B cell (primary cell): Measurements from ENCODE around the gene ADAM12. TPM values are rescaled to one million over a fixed set of nuclear protein-coding genes. Genes with fewer than 3 reads are reported as not detected.

Experiments used
- ATAC-seq: fragments of 200-7000 bp; cut with Tn5 transposase; one replicate; pipeline ENCODE4 v1.10.0; 2021; ENCODE audit warnings: low read depth, mild to moderate bottlenecking, moderate number of reproducible peaks, moderate library complexity
- CTCF ChIA-PET: fragments of 350-600 bp; sonication (Branson Sonifier 250); formaldehyde crosslinking; loops from one replicate; lab custom pipeline; 2021; ENCODE audit warnings: antibody characterized with exemption, inconsistent platforms; lab: Charles Lee
- POLR2A ChIA-PET: fragments of 350-600 bp; sonication (Branson Sonifier 250); formaldehyde crosslinking; loops from one replicate; lab custom pipeline; 2021; ENCODE audit warnings: antibody characterized with exemption; lab: Charles Lee
- DNase-seq: peaks from one replicate; pipeline ENCODE4 v3.0.0; 2013
- H2AFZ ChIP-seq: 2 replicates; pipeline ENCODE4 v1.6.1; 2012; ENCODE audit warnings: mild to moderate bottlenecking, low read depth, low read length; ENCODE audit not compliant: insufficient read depth, poor library complexity, severe bottlenecking
- H3K27ac ChIP-seq, 2 donors: 1 replicate in 1 of 2; 2 replicates in 1 of 2; pipeline ENCODE4 v1.5.1; 2012 to 2013; ENCODE audit warnings: low read length in 2 of 2, mild to moderate bottlenecking in 2 of 2, moderate library complexity in 1 of 2
- H3K27me3 ChIP-seq, 4 experiments: fragments of 200-600 bp in 1 of 4; sonication (generic) in 1 of 4; replicated peaks in 1 of 4; 1 replicate in 2 of 4; 2 replicates in 2 of 4; pipeline versions ENCODE4 v1.6.1 to v1.7.0; 2013 to 2016; ENCODE audit warnings: low read length in 3 of 4, mild to moderate bottlenecking in 2 of 4, mixed read lengths in 1 of 4, moderate library complexity in 1 of 4; ENCODE audit not compliant: insufficient read depth in 4 of 4, control insufficient read depth in 3 of 4; ENCODE audit errors: control extremely low read depth in 1 of 4
- H3K36me3 ChIP-seq, 2 experiments: replicated peaks in 1 of 2; 1 replicate in 1 of 2; 2 replicates in 1 of 2; pipeline versions ENCODE4 v1.6.1 to v1.7.1; 2013; ENCODE audit warnings: low read length in 1 of 2; ENCODE audit not compliant: insufficient read depth in 2 of 2, control insufficient read depth in 1 of 2; ENCODE audit errors: control extremely low read depth in 1 of 2, extremely low read depth in 1 of 2
- H3K4me1 ChIP-seq, 2 donors: fragments of 200-600 bp in 1 of 2; sonication (generic) in 1 of 2; 1 replicate in 1 of 2; 2 replicates in 1 of 2; pipeline versions ENCODE4 v1.5.1 to v1.6.1; 2013 to 2017; ENCODE audit warnings: low read length in 2 of 2; ENCODE audit not compliant: control insufficient read depth in 2 of 2, insufficient read depth in 2 of 2
- H3K4me2 ChIP-seq: replicated peaks from 2 replicates; pipeline ENCODE3; 2012; ENCODE audit warnings: mild to moderate bottlenecking, low read depth, low read length; ENCODE audit not compliant: poor library complexity, severe bottlenecking
- H3K4me3 ChIP-seq, 5 experiments: fragments of 200-600 bp in 1 of 5; sonication (generic) in 1 of 5; 1 replicate in 3 of 5; 2 replicates in 2 of 5; pipeline versions ENCODE4 v1.5.1 to v1.7.0; 2011 to 2016; ENCODE audit warnings: low read length in 4 of 5, mild to moderate bottlenecking in 4 of 5, low read depth in 2 of 5, control low read depth in 1 of 5, moderate library complexity in 1 of 5; ENCODE audit not compliant: insufficient read depth in 1 of 5; ENCODE audit errors: control extremely low read depth in 1 of 5, extremely low read depth in 1 of 5
- H3K79me2 ChIP-seq: fragments of 200-600 bp; sonication (generic); one replicate; pipeline ENCODE4 v1.6.0; 2016; ENCODE audit warnings: low read length; ENCODE audit not compliant: control insufficient read depth, insufficient read depth
- H3K9ac ChIP-seq: fragments of 200-600 bp; sonication (generic); 2 replicates; pipeline ENCODE4 v1.6.1; 2017; ENCODE audit warnings: mild to moderate bottlenecking, low read length, moderate library complexity
- H3K9me3 ChIP-seq, 3 donors: one replicate each; pipeline versions ENCODE4 v1.6.1 to v1.7.1; 2013; ENCODE audit warnings: low read length in 2 of 3; ENCODE audit not compliant: control insufficient read depth in 2 of 3, insufficient read depth in 1 of 3; ENCODE audit errors: control extremely low read depth in 1 of 3
- H4K20me1 ChIP-seq: 2 replicates; pipeline ENCODE4 v1.6.0; 2012; ENCODE audit warnings: mild to moderate bottlenecking, low read length; ENCODE audit not compliant: insufficient read depth, control insufficient read depth, poor library complexity, severe bottlenecking
- H3K27ac Mint-ChIP-seq: one replicate; pipeline ENCODE4 v1.8.0; 2021; ENCODE audit warnings: mixed read lengths
- H3K27me3 Mint-ChIP-seq: one replicate; pipeline ENCODE4 v1.8.0; 2021; ENCODE audit warnings: mixed read lengths
- H3K4me1 Mint-ChIP-seq: one replicate; pipeline ENCODE4 v1.8.0; 2021; ENCODE audit warnings: mixed read lengths
- H3K4me3 Mint-ChIP-seq: one replicate; pipeline ENCODE4 v1.8.0; 2021; ENCODE audit warnings: mixed read lengths
- H3K9me3 Mint-ChIP-seq: one replicate; pipeline ENCODE4 v1.8.0; 2022; ENCODE audit warnings: mixed read lengths; ENCODE audit not compliant: insufficient read depth
- EZH2 ChIP-seq: IDR thresholded peaks from 2 replicates; pipeline ENCODE4 v1.6.1; 2012; ENCODE audit warnings: borderline replicate concordance, low read depth, mild to moderate bottlenecking, moderate library complexity, low read length; ENCODE audit not compliant: insufficient read depth, poor library complexity, severe bottlenecking
- WGBS: methylation state at CpG from one replicate; pipeline ENCODE4 v1.1.5; 2013; ENCODE audit warnings: missing lambda C conversion rate; ENCODE audit not compliant: insufficient coverage; 5-methylcytosine and 5-hydroxymethylcytosine counted together
- intact Hi-C: fragments of 100-400 bp; cut with micrococcal nuclease; formaldehyde crosslinking; loops from one replicate; pipeline ENCODE4 v1.10.0; 2022
- polyA plus RNA-seq: library from polyadenylated mRNA; depleted of rRNA; stranded (reverse); fragments of >200 nt; gene quantifications from 2 replicates; pipeline ENCODE4 v1.2.3, GENCODE V29; 2012
- total RNA-seq, 2 donors: library from RNA; stranded (reverse); fragments of 120-200 nt in 1 of 2; gene quantifications; 1 replicate in 1 of 2; 2 replicates in 1 of 2; pipeline versions ENCODE4 v1.2.3 to v1.2.4, GENCODE V29; 2013 to 2022
- TF ChIP-seq, protein P1 (sequence below): fragments of 200-600 bp; IDR thresholded peaks from one replicate; pipeline ENCODE4 v1.8.0; 2022; ENCODE audit warnings: antibody characterized with exemption, mild to moderate bottlenecking

The ADAM12 gene
- total and polyA plus RNA-seq, 2 donors (not counting 1 experiment from before 2014, with no cell fraction given), result 0.01 to 0.22 TPM

DNA sequence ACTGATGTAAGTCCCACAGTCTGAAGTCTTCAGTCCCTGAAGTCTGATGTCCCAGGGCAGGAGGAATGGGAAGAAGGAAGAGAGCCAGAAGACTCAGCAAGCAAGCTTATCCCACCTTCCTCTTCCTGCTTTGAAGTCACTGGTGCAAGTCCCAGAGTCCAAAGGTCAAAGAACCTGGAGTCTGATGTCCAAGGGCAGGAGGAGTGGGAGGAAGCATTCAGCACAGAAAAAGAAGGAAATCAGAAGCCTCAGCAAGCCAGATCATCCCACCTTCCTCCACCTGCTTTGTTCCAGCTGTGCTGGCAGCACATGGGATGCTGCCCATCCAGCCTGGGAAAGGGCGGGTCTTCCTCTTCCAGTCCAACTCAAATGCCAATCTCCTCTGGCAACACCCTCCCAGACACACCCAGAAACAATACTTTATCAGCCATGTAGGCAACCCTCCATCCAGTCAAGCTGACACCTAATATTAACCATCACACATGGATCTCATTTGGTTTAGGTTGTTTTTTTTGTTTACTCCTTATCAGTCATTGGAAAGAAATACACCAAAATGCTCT is 50.9 kb downstream of the ADAM12 start:
- ATAC-seq (no peak), DNase-seq (no peak)
- no peak overlapping the region for H3K4me3 Mint-ChIP-seq
- no peaks in the 10 kb centered on the region for H3K9me3 Mint-ChIP-seq
- Histone ChIP-seq H2AFZ (no peak overlapping the region), H3K4me1 (no peaks in the 10 kb centered on the region), H3K4me3 (no peak overlapping the region), H3K4me2 (no peak overlapping the region), H4K20me1 (no peaks in the 10 kb centered on the region), H3K79me2 (no peaks in the 10 kb centered on the region), H3K36me3 (no peaks in the 10 kb centered on the region), H3K9ac (no peak overlapping the region), H3K27me3 (no peaks in the 10 kb centered on the region), H3K27ac (no peak overlapping the region), H3K9me3 (no peaks in the 10 kb centered on the region)
- ChIA-PET CTCF (no interaction called here), POLR2A (no interaction called here)
- H3K27ac Mint-ChIP-seq, result no peak overlapping the region
- H3K27me3 Mint-ChIP-seq, result no peaks in the 10 kb centered on the region
- TF ChIP-seq EZH2, result no peak
- TF ChIP-seq, protein P1, sequence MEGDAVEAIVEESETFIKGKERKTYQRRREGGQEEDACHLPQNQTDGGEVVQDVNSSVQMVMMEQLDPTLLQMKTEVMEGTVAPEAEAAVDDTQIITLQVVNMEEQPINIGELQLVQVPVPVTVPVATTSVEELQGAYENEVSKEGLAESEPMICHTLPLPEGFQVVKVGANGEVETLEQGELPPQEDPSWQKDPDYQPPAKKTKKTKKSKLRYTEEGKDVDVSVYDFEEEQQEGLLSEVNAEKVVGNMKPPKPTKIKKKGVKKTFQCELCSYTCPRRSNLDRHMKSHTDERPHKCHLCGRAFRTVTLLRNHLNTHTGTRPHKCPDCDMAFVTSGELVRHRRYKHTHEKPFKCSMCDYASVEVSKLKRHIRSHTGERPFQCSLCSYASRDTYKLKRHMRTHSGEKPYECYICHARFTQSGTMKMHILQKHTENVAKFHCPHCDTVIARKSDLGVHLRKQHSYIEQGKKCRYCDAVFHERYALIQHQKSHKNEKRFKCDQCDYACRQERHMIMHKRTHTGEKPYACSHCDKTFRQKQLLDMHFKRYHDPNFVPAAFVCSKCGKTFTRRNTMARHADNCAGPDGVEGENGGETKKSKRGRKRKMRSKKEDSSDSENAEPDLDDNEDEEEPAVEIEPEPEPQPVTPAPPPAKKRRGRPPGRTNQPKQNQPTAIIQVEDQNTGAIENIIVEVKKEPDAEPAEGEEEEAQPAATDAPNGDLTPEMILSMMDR, result no peak
- intact Hi-C loops, result no loop called here
- WGBS, result 60% methylated on average over 1 of the region's 1 CpG
- H3K4me1 Mint-ChIP-seq, result no peaks in the 10 kb centered on the region

DNA sequence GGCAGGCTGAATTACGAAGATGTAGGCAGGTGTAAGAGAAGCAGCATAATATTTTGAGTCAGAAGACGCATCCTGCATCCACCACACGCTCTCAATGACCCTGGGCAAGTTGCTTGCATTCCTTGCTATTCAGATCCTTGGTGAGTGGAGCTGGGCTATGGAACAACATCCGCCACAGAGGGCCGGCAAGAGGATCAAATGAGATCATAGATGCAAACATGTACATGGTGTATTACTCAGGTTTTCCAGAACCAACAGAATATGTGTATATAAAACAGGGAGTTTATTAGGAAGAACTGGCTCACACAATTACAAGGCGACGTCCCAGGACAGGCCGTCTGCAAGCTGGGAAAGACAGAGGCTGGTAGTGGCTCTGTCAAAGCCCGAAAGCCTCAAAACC is 51.5 kb downstream of the ADAM12 start:
- WGBS, result 94% methylated on average over 6 of the region's 9 CpGs
- intact Hi-C loops, result no loop called here
- H3K4me2 ChIP-seq, result no peak overlapping the region

More for the DNA sequence above, 51.5 kb downstream of the ADAM12 start:
- no peak overlapping the region for H3K27ac ChIP-seq
- no peaks in the 10 kb centered on the region for H3K79me2 ChIP-seq
- H3K4me3 Mint-ChIP-seq, result no peak overlapping the region
- H3K4me1 ChIP-seq, result no peaks in the 10 kb centered on the region
- no peaks in the 10 kb centered on the region for H3K27me3 ChIP-seq
- no peak overlapping the region for H2AFZ ChIP-seq
- H4K20me1 ChIP-seq, result no peaks in the 10 kb centered on the region
- H3K36me3 ChIP-seq, result no peaks in the 10 kb centered on the region
- ChIA-PET POLR2A (no interaction called here), CTCF (no interaction called here)
- H3K27me3 Mint-ChIP-seq, result no peaks in the 10 kb centered on the region
- ATAC-seq (no peak), DNase-seq (no peak)
- no peak overlapping the region for H3K9ac ChIP-seq
- no peak overlapping the region for H3K27ac Mint-ChIP-seq
- TF ChIP-seq, protein P1, result no peak
- no peak for TF ChIP-seq EZH2
- no peak overlapping the region for H3K4me3 ChIP-seq
- H3K9me3 ChIP-seq, result no peaks in the 10 kb centered on the region
- no peaks in the 10 kb centered on the region for H3K9me3 Mint-ChIP-seq
- H3K4me1 Mint-ChIP-seq, result no peaks in the 10 kb centered on the region
